ENCODE results near the gene TRAPPC6A. TPM values are rescaled to one million over a fixed set of nuclear protein-coding genes. Genes with fewer than 3 reads are reported as not detected.

The TRAPPC6A gene
- total and polyA plus RNA-seq, 2 experiments from 2014 or later, result 11.2 to 18.8 TPM

DNA sequence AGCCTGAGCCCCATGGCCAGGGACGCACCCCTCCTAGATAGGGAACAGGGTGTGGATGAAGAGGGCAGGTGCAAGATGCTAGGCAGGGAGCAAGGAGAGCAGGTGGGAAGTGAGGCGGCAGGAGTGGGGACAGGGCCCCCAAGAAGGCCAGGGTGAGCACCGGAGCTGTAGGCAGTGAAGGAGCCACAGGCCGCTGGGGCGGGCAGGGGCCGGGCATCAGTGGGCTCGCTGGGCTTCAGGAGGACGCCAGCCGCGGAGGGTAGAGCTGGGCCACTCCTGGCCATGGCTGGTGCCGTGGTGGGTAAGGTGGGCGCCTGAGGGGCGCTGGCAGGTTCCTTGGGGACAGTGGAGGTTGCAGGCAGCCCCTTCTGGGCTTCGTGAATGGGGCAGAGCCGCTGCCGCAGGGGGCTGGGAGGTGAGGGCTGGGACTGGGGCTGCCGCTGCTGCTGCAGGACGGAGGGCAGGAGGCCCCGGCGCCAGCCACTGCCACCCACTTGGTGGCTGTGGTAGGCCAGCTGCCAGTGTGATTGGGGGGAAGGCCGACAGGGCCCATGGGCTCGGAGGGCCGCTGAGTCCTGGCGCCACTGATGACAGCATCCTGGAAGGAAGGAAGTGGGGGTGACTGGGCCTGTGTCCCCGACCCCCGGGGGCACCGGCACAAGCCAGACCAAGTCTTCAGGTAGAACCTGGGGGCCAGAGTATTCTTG is 19.4 kb downstream of the TRAPPC6A start:
- no peak for DNase-seq
- Histone ChIP-seq H3F3A (ENCODE audit: insufficient read depth) (no peaks in the 10 kb centered on the region), H3K36me3 (ENCODE audit: low read depth) (no peaks in the 10 kb centered on the region), H3K9me2 (ENCODE audit: insufficient read depth) (no peaks in the 10 kb centered on the region), H3K9ac (no peak overlapping the region), H3K4me3 (no peak overlapping the region), H3K9me3 (ENCODE audit: low read depth) (no peaks in the 10 kb centered on the region), H2AFZ (no peak overlapping the region), H3K4me2 (ENCODE audit: unreplicated experiment) (no peak overlapping the region), H3K27ac (no peak overlapping the region), H3K4me1 (ENCODE audit: insufficient read depth) (peaks cover 6% of the 10 kb centered on the region; the same call in 1 of the 2 replicates), H3K27me3 (replicated peaks; ENCODE audit: insufficient read depth) (no peaks in the 10 kb centered on the region), H3K79me2 (ENCODE audit: insufficient read depth) (no peaks in the 10 kb centered on the region), H4K20me1 (ENCODE audit: insufficient read depth) (no peaks in the 10 kb centered on the region)
- 77 to 78% methylated on average over 14 to 23 of the region's 27 CpGs for WGBS, 2 experiments (ENCODE audit: low coverage in 1 of 2, low lambda C conversion rate in 2 of 2, missing lambda C conversion rate in 2 of 2)
- no peak for TF ChIP-seq EZH2 (IDR thresholded peaks at IDR 0.05; ENCODE audit: insufficient read depth, poor library complexity, severe bottlenecking)
- no peak for TF ChIP-seq EZH2phosphoT487 (IDR thresholded peaks at IDR 0.05; ENCODE audit: insufficient read depth, low read depth)
- in situ Hi-C loops (cut with MboI), result no loop called here

DNA sequence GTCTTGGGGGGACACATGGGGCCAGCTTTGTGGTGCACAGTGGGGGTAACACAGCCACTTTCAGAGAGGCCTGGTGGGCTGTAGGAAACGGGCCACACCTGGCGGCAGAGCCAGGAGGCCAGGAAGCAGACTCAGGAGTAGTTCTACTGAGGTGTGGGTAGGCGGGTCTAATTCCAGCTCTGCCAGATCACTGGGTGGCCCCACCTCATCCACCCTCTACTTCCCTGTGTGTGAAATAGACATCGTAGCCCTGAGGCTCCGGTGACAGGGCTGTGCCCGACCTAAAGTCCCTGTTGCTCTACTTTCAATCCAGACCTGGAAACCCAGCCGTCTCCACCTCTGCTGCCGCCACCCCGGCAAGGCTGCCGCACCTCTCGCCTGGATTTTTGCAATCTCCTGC is 21.3 kb downstream of the TRAPPC6A start:
- Histone ChIP-seq H4K20me1 (ENCODE audit: insufficient read depth) (no peaks in the 10 kb centered on the region), H3F3A (ENCODE audit: insufficient read depth) (no peaks in the 10 kb centered on the region), H3K79me2 (ENCODE audit: insufficient read depth) (no peaks in the 10 kb centered on the region), H3K27me3 (replicated peaks; ENCODE audit: insufficient read depth) (no peaks in the 10 kb centered on the region), H3K4me1 (ENCODE audit: insufficient read depth) (peaks cover 6% of the 10 kb centered on the region; the same call in 1 of the 2 replicates), H3K4me3 (no peak overlapping the region), H3K9me3 (ENCODE audit: low read depth) (no peaks in the 10 kb centered on the region), H3K9me2 (ENCODE audit: insufficient read depth) (no peaks in the 10 kb centered on the region), H3K27ac (no peak overlapping the region), H2AFZ (no peak overlapping the region), H3K4me2 (ENCODE audit: unreplicated experiment) (no peak overlapping the region), H3K9ac (no peak overlapping the region), H3K36me3 (ENCODE audit: low read depth) (no peaks in the 10 kb centered on the region)
- TF ChIP-seq EZH2 (IDR thresholded peaks at IDR 0.05; ENCODE audit: insufficient read depth, poor library complexity, severe bottlenecking) (no peak), EZH2phosphoT487 (IDR thresholded peaks at IDR 0.05; ENCODE audit: insufficient read depth, low read depth) (no peak)
- WGBS, 2 experiments (ENCODE audit: low coverage in 1 of 2, low lambda C conversion rate in 2 of 2, missing lambda C conversion rate in 2 of 2), result 61 to 66% methylated on average over 10 to 11 of the region's 11 CpGs
- in situ Hi-C loops (cut with MboI), result no loop called here
- DNase-seq, result no peak

DNA sequence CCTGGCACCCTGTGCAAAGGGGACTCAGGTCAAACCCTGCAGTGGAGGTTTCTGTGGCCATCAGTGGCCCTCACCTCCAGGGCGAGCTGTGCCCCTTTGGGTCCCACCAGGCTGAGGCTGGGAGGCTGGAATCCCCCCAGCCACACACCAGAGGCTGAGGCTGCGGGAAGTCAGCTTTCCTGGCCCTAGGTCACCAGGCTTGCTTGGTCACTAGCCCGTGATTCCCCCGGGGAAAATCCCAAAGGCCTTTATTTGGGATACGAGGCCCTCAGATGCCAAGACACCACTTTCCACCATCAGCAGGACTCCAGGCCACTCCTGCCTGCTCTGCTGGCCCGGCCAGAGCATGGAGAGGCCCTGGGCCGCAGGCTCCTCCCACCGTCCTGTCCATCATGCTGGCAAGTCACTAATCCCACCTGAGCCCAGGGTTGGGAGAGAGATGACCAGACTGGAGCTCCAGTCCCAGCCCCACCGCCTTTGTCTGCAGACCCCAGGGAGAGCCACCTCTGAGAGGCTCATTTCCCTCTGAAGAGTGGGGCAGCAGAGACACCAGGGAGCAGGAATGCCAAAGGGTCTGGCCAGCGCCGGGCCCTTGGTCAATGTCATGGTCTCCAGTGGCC is 21.9 kb downstream of the TRAPPC6A start:
- DNase-seq, result no peak
- Histone ChIP-seq H2AFZ (no peak overlapping the region), H3K4me1 (ENCODE audit: insufficient read depth) (peaks cover 6% of the 10 kb centered on the region; the same call in 1 of the 2 replicates), H3K79me2 (ENCODE audit: insufficient read depth) (no peaks in the 10 kb centered on the region), H4K20me1 (ENCODE audit: insufficient read depth) (no peaks in the 10 kb centered on the region), H3F3A (ENCODE audit: insufficient read depth) (no peaks in the 10 kb centered on the region), H3K9me2 (ENCODE audit: insufficient read depth) (no peaks in the 10 kb centered on the region), H3K27ac (no peak overlapping the region), H3K4me3 (no peak overlapping the region), H3K27me3 (replicated peaks; ENCODE audit: insufficient read depth) (no peaks in the 10 kb centered on the region), H3K4me2 (ENCODE audit: unreplicated experiment) (no peak overlapping the region), H3K36me3 (ENCODE audit: low read depth) (no peaks in the 10 kb centered on the region), H3K9ac (no peak overlapping the region), H3K9me3 (ENCODE audit: low read depth) (no peaks in the 10 kb centered on the region)
- in situ Hi-C loops (cut with MboI), result no loop called here
- 56 to 73% methylated on average over 10 of the region's 11 CpGs for WGBS, 2 experiments (ENCODE audit: low coverage in 1 of 2, low lambda C conversion rate in 2 of 2, missing lambda C conversion rate in 2 of 2)
- no peak for TF ChIP-seq EZH2phosphoT487 (IDR thresholded peaks at IDR 0.05; ENCODE audit: insufficient read depth, low read depth)
- no peak for TF ChIP-seq EZH2 (IDR thresholded peaks at IDR 0.05; ENCODE audit: insufficient read depth, poor library complexity, severe bottlenecking)

DNA sequence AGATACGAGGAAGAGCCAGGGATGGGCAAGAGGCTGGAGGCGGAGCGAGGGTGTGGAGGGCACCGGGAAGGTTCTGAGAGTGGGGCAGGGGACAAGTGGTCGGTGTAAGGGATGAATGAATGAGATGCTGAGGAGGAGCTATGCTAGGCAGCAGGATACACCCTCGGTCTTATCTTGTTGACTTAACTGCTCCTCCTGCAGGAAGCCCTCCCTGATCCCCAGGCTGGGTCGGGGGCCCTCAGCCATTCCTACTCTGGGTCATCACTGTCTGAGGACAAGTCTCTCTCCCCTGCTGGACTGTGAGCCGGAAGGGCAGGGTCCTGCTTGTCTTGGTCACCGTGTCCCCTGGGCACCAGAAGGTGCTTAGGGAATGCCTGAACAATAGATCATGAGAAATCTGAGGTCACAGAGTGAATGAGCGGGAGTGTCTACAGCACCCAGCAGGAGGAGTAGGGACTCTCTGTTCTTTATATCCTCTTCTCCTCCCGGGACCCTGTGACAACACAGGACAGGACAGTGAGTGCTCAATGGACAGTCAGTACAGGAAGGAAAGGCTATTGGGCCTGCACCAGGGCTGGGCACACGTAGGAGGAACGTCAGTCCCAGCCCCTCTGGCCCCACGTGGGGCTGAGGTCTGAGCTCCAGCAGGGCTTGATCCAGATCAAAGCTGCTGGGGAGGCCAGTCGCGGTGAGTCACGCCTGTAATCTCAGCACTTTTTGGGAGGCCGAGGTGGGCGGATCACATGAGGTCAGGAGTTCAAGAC is 23.8 kb downstream of the TRAPPC6A start:
- peak overlapping the region; percentile 39; the same call in 1 of the 2 replicates for H3K4me3 ChIP-seq
- H3K4me1 ChIP-seq (ENCODE audit: insufficient read depth), result peaks cover 6% of the 10 kb centered on the region; the same call in 1 of the 2 replicates
- DNase-seq, result peak; percentile 72
- no peaks in the 10 kb centered on the region for H3F3A ChIP-seq (ENCODE audit: insufficient read depth)
- no peak overlapping the region for H3K27ac ChIP-seq
- 42 to 47% methylated on average over 18 to 19 of the region's 19 CpGs for WGBS, 2 experiments (ENCODE audit: low coverage in 1 of 2, low lambda C conversion rate in 2 of 2, missing lambda C conversion rate in 2 of 2)
- no peaks in the 10 kb centered on the region for H3K36me3 ChIP-seq (ENCODE audit: low read depth)
- no peaks in the 10 kb centered on the region for H3K79me2 ChIP-seq (ENCODE audit: insufficient read depth)
- TF ChIP-seq EZH2phosphoT487 (IDR thresholded peaks at IDR 0.05; ENCODE audit: insufficient read depth, low read depth) (no peak), EZH2 (IDR thresholded peaks at IDR 0.05; ENCODE audit: insufficient read depth, poor library complexity, severe bottlenecking) (no peak)
- H2AFZ ChIP-seq, result 0 out of 2 replicates have a peak overlapping the region, but pooled peaks have one; percentile 23
- in situ Hi-C loops (cut with MboI), result no loop called here
- H3K9ac ChIP-seq, result no peak overlapping the region
- H3K4me2 ChIP-seq (ENCODE audit: unreplicated experiment), result no peak overlapping the region
- no peaks in the 10 kb centered on the region for H3K27me3 ChIP-seq (replicated peaks; ENCODE audit: insufficient read depth)
- no peaks in the 10 kb centered on the region for H3K9me2 ChIP-seq (ENCODE audit: insufficient read depth)
- no peaks in the 10 kb centered on the region for H4K20me1 ChIP-seq (ENCODE audit: insufficient read depth)
- no peaks in the 10 kb centered on the region for H3K9me3 ChIP-seq (ENCODE audit: low read depth)
